HT1080 (cell line): ENCODE results near the gene ABCG8. TPM values are rescaled to one million over a fixed set of nuclear protein-coding genes. Genes with fewer than 3 reads are reported as not detected.
A peak's percentile ranks its signal among the peaks of the same experiment; 100 is the strongest.

Experiments used
- DNase-seq: peaks from one replicate; pipeline ENCODE4 v3.0.0-alpha.2; 2015; ENCODE audit warnings: low read depth
- polyA plus RNA-seq, 2 experiments: library from polyadenylated mRNA; depleted of rRNA; stranded (reverse); fragments of >200 nt; gene quantifications; 2 replicates each; pipeline ENCODE4 v1.2.3, GENCODE V29; 2015
- total RNA-seq: library from RNA; depleted of rRNA; stranded (reverse); fragments of >200 nt; shearing (Covaris generic); gene quantifications from 2 replicates; pipeline ENCODE4 v1.2.3, GENCODE V29; 2014; rRNA removed

ABCG8 gene
- not detected in 2 replicates for total RNA-seq
- polyA plus RNA-seq (2015; cell fraction: cytosol; rRNA removed): not detected in 2 replicates
- polyA plus RNA-seq (2015; cell fraction: nucleus; rRNA removed): not detected in 2 replicates

DNA sequence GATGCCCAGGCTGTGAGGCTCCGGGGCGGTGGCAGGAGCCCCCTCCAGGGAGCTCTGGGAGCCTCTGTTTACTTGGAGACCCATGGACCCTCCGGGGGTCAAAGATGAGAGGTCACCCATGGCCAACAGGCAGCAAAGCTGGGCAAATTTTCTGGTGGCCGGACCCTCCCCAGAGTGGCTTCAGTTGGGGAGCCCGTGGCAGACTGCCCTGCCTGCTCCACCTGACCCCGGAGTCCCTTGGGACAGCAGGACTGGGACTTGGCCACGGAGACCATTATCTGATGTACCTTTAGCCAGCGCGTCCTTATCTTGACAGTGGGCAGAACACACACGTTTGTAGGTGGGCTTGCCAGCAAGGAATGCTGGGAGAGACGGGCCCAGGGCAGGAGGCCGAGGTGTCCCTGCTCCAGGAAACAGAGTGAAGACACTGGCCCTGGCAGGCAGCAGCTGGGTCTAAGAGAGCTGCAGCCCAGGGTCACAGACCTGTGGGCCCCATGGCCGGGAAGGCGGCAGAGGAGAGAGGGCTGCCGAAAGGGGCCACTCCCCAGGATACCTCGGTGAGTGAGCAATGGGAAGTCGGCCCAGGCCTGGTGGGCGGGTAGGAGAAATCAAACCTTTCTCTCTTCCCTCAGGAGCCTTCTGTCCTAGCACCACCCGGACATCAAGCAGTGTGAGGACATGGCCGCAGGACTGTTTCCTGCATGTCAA, at the start of gene ABCG8, which contains the start of gene ABCG5:
ABCG8 (plus strand) TSS at position 412 of the 708 bp plus-strand sequence; CDS start at position 495, 83 bp downstream.
ABCG5 (minus strand) TSS at position 280 of the 708 bp plus-strand sequence; CDS start at position 120, 160 bp downstream.
- DNase-seq: no peak

DNA sequence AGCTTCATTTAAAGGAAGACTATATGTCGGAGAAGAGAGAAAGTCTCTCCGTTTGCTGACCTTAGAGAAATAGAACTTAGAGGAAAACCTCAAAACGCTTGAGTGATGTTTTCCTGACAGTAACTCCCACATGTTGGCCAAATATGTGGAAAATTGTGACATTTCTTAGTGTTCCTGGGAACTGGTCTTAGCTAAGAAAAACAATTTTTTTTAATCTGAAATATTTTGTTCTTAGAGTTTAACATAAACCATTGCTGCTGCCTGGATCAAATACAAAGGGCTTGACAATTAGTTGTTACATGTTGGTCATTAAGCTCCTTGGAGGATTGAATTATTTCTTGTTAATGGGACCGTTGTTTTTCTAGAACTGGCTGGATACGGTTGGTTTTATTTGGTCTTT, 48.6 kb upstream of the ABCG8 start:
- DNase-seq: no peak

DNA sequence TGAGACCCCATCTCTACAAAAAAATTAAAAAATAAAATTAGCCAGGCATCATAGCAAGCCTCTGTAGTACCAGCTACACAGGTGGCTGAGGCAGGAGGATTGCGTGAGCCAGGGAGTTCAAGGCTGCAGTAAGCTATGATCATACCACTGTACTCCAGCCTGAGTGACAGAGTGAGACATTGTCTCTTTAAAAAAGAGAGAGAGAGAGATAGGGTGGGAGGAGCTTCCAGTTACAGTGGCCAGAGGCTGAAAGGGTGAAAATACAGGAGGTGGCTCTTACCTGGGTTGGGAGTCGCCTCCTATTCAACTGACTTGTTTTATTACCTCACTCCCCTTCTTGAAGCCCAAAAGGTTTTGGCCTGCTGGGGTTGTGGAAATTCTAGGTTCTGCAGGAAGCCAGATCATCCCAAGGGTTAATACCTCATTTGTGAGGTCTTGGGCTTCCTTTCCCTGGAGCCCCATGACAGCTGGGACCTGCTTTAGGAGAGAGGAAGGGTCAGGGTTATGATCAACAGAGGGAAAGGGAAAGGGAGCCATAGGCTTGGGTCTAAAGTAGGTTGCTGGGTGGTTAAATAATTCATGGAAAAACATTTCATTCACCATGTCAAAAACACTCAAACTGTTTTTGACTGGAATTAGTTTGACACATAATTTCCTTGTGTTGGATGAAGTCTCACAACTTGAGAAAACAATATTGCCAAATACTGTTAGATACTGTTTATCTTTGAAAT, 47.6 kb upstream of the ABCG8 start:
- no peak for DNase-seq

DNA sequence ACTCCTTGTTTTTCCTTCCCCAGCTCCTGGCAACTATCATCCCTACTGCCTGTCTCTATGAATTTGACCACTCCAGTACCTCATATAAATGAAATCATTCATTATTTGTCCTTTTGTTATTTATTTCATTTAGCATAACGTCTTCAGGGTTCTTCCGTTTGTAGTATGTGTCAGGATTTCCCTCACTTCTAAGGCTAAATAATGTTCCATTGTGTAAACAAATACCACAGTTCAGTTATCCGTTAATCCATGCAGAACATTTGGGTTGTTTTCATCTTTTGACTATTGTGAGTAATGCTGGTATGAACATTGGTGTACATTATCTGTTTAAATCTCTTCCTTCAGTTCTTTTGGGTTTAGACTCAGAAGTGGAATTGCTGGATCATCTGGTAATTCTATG, 46.1 kb upstream of the ABCG8 start:
- DNase-seq: no peak

DNA sequence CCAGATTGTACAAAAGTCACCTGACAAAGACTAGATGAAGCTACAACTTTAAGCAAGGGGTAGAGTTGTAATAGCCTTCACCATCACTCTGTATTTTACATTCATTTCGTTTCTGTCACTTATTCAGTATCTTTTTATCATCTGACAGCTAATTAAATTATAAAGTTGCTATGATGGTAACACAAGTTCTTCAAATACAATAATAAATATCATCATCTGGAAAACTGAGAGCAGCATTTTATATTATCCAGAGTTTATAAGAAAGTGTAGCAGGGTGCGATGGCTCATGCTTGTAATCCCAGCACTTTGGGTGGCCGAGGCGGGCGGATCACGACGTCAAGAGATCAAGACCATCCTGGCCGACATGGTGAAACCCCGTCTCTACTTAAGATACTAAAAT, 43.8 kb upstream of the ABCG8 start:
- DNase-seq: no peak

DNA sequence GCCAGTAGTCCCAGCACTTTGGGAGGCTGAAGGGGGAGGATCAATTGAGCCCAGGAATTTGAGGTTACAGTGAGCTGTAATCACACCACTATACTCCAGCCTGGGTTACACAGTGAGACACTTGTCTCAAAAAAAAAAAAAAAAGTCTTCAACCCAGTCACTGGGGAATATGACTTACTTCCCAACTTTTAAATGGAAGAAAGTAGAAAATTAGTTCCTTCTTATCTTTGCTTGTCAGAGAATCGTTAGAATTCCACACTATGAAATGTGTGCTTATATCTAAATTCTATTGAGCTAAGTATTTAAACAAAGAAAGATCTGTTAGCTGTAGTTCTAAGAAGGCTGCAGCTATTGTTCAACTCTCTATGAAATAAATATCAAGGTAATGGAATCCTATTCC, 42.6 kb upstream of the ABCG8 start:
- no peak for DNase-seq

DNA sequence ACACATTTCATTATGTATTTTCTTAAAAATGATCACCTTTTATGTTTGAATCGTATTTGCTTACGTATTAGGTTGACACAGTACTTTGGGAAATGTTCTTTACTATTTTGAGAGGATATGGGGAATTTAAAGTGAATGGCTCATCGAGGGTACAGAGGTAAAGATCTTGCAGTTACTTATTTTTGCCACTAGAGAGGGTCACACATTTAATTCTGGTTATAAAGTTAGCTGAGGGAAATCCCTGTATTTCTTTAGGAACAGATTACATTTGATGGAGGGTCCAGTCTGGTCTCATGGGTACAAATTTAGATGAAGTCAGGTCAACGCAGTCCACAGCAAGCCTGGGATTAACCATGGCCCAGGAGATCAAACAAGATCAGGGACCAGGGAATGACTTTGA, 40.5 kb upstream of the ABCG8 start:
- no peak for DNase-seq

DNA sequence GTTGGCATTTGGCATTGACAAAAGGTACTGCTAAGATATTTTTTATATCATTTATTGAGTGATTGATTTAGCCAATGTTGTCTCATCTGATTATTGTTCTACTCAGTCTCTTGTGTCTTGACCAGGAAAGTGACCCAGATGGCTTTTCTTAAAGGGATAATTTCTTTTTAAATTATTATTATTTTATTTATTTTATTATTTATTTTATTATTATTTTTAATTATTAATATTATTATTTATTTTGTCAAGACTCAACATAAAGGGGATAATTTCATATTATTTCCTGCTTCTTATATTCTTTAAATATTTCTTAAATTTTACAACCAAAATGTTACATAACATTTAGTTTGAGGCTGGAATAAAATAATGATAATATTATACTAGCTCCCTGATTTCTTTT, 37.9 kb upstream of the ABCG8 start:
- DNase-seq: no peak

DNA sequence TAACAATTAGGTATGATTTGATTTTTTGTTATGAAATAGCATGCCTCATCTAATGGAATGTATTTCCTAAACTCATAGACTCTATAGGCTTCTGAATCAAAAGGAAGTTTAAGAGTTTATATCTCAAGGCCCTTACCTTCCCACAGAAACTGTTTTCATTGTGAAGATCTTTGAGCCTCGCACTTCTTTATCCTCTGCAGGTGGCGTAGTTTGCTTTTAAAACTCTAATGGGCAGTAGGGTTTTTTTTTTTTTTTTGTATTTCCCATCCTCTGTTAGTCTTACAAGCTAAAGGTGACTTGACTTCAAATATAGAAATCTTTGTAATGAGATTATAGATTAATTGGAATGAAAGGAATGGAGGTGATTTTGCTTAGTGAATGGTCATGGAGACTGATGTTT, 36.6 kb upstream of the ABCG8 start:
- no peak for DNase-seq

DNA sequence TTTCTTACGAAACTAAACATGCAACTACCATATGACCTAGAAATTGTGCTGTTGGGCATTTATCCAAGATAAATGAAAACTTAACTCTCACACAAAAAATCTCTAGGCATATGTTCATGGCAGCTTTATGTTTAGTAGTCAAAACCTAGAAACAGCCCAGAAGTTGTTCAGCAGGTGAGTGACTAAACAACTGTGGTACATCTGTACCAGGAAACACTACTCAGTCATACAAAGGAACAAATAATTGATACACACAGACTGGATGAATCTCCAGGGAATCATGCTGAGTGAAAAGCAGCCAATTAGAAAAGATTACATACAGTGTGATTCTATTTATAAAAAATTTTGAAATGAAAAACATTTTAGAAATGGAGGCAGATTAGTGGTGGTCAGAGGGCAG, 35.7 kb upstream of the ABCG8 start:
- DNase-seq: no peak

DNA sequence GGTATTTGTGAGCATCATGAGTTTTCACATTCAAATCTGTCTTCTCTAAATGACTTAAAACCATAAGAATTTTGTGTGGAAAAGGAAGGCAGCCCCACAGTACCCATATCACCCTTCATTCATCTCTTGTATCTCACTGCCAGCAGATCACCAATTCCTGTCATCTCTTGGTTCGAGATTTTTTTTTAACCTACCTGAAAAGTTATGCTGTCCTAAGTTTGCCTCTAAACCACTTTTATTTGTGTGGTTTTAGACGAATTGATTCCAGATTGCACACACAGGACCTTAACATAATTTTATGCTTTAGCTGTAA, 32.1 kb upstream of the ABCG8 start:
- DNase-seq: no peak

DNA sequence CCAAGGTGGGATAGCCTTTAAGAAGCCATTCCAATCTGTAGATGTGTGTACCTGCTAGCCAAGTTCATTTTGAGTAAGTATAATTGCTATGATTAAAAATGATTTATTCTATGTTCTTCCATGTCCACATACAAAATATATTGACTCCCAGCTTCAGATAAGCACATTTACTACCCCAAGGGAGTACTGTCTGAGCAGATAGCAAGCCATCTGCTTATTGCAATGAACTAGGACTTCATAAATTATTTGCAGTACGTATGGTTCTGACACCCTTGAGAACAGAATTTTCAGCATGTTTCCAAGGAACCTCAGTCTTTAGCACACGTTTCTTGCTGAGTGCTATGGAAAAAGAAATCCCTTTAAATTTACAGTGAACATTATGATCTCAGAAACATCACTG, 28.3 kb upstream of the ABCG8 start:
- no peak for DNase-seq

DNA sequence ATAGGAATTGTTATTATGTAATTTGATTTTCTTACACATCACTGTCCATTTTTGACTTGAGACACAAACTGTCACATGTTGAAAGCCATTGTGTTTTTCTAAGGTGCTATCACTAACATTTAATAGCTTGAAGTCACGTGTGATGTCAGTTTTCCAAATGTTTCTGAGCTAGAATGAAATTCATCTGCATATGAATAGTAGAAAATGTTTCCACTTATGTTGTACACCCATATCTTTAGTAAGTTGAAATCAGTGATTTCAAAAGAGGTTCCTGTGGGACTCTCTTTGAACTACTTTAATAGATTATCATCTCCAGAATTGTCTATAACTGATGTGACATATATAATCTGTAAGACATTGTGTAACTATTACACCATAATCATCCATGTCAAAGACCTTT, 27.9 kb upstream of the ABCG8 start:
- no peak for DNase-seq

DNA sequence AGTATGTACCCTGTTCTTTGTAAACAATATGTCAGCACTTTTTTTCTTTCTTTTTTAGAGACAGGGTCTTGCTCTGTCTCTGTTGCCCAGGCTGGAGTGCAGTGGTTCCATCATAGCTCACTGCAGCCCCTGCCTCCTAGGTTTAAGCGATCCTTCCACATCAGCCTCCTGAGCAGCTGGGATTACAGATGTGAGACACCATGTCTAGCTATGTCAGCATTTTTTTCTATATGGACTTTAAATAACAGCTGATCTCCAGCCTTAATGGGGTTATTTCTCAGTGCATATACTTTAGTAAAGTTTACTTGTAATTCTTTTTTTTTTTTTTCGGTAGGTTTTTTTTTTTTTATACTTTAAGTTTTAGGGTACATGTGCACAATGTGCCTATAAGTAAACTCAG, 26.8 kb upstream of the ABCG8 start:
- no peak for DNase-seq

DNA sequence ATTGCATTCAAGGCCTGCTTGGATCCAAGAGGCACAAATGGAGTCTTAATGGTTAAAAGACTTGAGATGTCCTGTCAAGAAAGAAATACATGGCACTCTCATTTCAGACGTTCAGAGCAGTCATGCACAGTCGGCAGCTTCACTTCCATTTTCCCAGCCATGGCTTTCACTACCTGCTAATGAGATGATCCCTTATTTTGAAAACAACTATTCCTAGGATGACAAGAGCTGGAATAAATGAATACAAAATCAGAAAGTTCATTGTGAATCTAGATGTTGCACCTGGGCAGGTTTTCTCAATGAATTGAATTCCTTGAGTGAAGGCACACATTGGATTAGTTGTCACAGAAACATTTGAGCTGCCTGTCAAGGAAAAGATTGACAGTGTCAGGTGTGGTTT, 25.8 kb upstream of the ABCG8 start:
- DNase-seq: no peak

DNA sequence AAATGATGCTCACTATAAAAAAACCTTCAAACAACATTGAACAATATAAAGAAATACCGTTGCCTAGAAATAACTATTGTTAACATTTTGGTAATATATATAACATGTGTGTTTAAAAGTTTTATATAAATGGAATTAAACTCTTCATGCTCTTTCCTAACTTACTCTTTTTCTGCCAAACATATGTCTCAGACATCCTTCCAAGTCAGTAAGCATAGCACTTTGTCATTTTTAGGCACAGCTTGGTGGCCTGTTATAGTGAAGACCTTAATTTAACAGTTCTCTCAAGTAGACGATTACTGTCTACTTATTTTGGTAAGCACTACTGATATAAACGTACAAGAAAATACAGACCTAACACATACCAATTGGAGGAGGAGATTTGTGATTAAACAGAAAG, 24.1 kb upstream of the ABCG8 start:
- no peak for DNase-seq

DNA sequence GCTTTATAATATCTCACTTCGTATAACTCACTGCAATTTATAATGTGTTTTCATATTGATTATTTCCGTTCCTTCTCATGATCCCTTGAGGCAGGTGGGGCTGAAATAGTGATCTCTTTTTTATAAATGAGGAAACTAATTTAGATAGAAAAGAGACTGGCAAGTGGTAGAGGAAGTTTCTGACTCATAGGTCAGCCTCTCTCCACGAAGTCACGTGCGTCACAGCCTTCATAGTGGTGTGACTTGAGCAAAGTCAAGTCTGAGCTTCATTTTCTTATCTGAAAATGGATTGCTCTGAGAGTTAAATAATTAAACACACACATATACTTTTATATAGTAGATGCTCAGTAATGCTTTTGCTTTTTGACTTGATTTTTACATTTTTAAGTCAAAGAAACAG, 20.0 kb upstream of the ABCG8 start:
- peak; percentile 70 for DNase-seq

DNA sequence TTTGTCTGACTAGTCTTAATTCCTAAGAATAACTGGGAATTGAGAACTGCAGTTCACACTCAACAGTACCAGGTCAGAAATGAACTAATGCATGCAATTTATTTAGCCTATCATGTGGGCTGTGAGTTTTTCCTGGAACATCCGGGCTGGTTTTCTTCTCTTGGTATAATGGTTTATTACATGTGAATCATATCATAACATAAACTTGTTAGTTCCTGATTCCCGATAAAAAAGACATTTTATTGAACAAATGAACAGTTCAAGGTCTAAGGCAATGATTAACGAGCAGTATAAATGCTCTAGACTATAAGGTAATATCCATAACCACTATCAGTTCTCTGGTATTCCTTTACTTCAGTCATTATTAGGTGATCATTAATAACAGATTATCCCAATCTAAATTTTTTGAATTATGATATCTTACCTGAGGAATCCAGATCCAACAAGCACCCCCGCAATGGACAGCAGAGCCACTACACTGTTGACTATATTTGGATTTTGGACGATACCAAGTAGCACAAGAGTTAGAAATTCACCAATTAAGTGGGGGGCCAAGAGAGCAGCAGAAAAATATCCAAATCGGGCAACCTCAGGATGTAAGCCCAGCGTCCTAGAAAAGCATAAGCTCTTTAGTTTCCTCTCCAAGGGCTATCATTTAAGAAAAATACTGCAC, 19.1 kb upstream of the ABCG8 start:
- DNase-seq: no peak

DNA sequence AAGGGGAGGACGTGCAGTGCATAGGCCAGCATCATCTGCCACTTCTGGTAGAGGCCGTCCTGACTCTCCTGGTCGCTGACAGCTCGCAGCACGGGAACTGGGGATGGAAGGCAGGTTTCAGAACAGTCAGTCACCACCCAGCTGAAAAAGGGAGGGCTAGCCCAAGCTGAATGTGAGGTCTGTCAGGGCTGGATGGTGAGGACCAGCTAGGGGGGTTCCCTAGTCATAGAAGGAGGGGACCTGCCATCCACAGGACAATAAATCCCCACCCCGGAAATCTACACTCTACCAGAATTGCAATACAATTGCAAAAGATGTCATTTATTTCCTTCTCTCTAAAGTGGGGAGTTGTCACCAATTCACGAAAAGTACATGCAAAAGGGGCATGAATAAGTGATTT, 15.9 kb upstream of the ABCG8 start:
- DNase-seq: no peak

DNA sequence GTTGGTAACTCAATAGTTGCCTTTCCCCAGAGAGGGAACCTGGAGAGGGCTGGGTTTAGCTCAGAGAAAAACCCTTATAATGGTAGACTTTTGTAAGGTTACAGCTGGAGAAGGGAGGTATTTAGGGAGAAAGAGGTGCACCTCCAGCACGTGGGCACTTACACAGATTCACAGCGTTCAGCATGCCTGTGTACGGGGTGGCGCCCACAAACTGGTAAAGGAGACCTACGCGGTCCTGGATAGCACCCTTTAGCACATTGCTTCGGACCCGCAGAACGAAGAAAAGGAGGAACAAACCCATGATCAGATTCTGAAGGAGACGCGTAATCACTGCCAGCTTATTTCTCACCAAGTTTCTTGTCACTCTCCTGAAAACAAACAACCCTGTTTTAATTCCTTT, 15.0 kb upstream of the ABCG8 start:
- no peak for DNase-seq

DNA sequence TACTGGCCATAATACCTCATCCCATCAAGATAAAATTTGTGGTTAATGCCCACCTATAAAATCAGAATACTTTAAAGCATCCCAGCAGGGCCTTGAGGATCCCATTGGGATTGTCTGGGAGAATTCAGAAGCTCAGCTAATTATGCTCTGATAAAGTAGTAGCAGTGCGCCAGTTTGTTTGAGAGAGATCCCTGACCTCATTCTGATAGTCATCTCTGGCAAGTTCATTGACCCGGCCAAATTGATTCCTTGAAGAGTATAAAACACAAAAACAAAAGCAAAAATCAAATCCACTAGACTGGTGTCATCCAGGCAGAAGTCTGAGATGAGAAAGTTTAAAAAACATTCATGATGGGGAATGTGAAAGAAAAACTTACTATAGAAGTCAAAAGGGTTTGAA, 14.3 kb upstream of the ABCG8 start:
- no peak for DNase-seq

DNA sequence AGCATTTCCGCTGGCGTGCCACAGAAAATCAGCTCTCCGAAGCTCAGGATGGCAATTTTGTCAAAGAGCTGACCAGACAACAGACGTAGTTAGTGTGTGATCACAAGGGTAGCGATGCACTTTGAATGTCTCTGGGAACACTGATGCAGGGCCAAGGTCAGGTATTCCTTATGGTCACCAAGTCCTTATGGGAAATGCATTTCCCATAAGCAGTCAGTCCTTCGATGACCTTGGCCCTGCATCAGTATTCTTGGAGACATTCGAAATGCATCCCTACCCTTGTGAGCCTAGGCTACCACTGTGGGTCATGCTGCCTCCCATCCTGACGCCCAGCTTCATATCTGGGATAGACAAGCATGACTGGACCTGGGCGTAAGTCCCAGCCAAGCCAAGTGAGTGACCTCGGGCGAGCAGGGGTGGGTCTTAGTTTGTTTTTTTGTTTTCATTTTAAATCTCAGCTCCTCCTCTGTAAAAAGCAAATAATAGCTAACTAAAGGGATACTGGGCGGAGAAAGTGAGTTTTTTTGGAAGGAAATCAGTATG, 13.7 kb upstream of the ABCG8 start:
- DNase-seq: no peak
